Cerebellar cortex (tissue), 1 donor: ENCODE measurements around the gene MYL11.

Experiments
- DNase-seq: peaks from one replicate; pipeline ENCODE4 v3.0.0-alpha.2; 2015; ENCODE audit warnings: low spot score

MYL11 gene

GRCh38 chr16:30371248-30371816 lies 3.3 kb upstream of the MYL11 start:
- DNase-seq: no peak

- no peak for DNase-seq
These were observed 2.4 kb upstream of the MYL11 start for GRCh38 chr16:30372038-30372712.

- no peak for DNase-seq
These were observed 1.9 kb upstream of the MYL11 start for GRCh38 chr16:30372725-30373124.

GRCh38 chr16:30375864-30376263 lies 1.3 kb downstream of the MYL11 start:
- no peak for DNase-seq

GRCh38 chr16:30376461-30376902 lies 1.9 kb downstream of the MYL11 start:
- DNase-seq: no peak

- no peak for DNase-seq
These were observed 2.6 kb downstream of the MYL11 start for GRCh38 chr16:30377050-30377811.

GRCh38 chr16:30377812-30378235 lies 3.2 kb downstream of the MYL11 start:
- peak; percentile 93 for DNase-seq

GRCh38 chr16:30378236-30379157 lies 3.9 kb downstream of the MYL11 start:
- DNase-seq: peak; percentile 98

- DNase-seq: no peak
These were observed 4.7 kb downstream of the MYL11 start for GRCh38 chr16:30379158-30379783.

GRCh38 chr16:30380072-30380802 lies 5.6 kb downstream of the MYL11 start:
- DNase-seq: no peak

GRCh38 chr16:30380803-30381208 lies 6.2 kb downstream of the MYL11 start:
- DNase-seq: no peak

- no peak for DNase-seq
These were observed 6.9 kb downstream of the MYL11 start for GRCh38 chr16:30381291-30382041.

- DNase-seq: no peak
These were observed 7.7 kb downstream of the MYL11 start, which contains the start of gene SEPTIN1 for GRCh38 chr16:30382111-30382881. TSS of gene SEPTIN1 (minus strand) at chr16:30382561. CDS start at chr16:30382542, 19 bp downstream.

- no peak for DNase-seq
These were observed 8.9 kb downstream of the MYL11 start for GRCh38 chr16:30383521-30383920.

GRCh38 chr16:30394592-30395154 lies 20.1 kb downstream of the MYL11 start:
- DNase-seq: no peak

GRCh38 chr16:30395155-30395991 lies 20.8 kb downstream of the MYL11 start, which contains the start of gene ZNF48:
TSS of gene ZNF48 (plus strand) at chr16:30395420. CDS start at chr16:30395795, 375 bp downstream.
- peak; percentile 92 for DNase-seq

- no peak for DNase-seq
These were observed 21.5 kb downstream of the MYL11 start for GRCh38 chr16:30395992-30396585.
